K562 (cell line): ENCODE measurements around the gene FLRT1. TPM values are rescaled to one million over a fixed set of nuclear protein-coding genes. Genes with fewer than 3 reads are reported as not detected.

Experiments used
- CHD7 ChIP-seq: fragments of 200-600 bp; sonication (generic); IDR thresholded peaks from one replicate; pipeline ENCODE4 v1.6.1; 2012; ENCODE audit warnings: mild to moderate bottlenecking, low read depth, low read length, inconsistent platforms
- NUFIP1 ChIP-seq: fragments of 450-650 bp; IDR thresholded peaks from 2 replicates; pipeline ENCODE4 v1.6.1; 2018; ENCODE audit not compliant: partially characterized antibody
- polyA plus RNA-seq, 8 experiments: library from polyadenylated mRNA; depleted of rRNA in 4 of 8; stranded (reverse) in 5 of 8; unstranded in 3 of 8; fragments of >200 nt; fragmentation: Nextera tagmentation in 2 of 8; fragmentation: Illumina TruSeq in 1 of 8; extraction: Ambion mirVana in 2 of 8; extraction: Trizol in 1 of 8; gene quantifications; 2 replicates each; pipeline versions ENCODE4 v1.2.1 to v1.2.3, GENCODE V29; 2011 to 2014; ENCODE audit warnings: inconsistent platforms in 1 of 8, missing spikeins in 1 of 8
- total RNA-seq, 7 experiments: library from RNA; depleted of rRNA in 6 of 7; stranded (reverse); fragments of >200 nt in 6 of 7; fragmentation: Illumina TruSeq in 2 of 7; extraction: Trizol in 2 of 7; gene quantifications; 2 replicates each; pipeline versions ENCODE4 v1.2.1 to v1.2.3, GENCODE V29; 2011 to 2021; ENCODE audit warnings: low replicate concordance in 1 of 7

Gene FLRT1
- total and polyA plus RNA-seq, 9 of the 15 experiments (the other 6 are each of a cell fraction or from before 2014, with no cell fraction given), result not detected

DNA sequence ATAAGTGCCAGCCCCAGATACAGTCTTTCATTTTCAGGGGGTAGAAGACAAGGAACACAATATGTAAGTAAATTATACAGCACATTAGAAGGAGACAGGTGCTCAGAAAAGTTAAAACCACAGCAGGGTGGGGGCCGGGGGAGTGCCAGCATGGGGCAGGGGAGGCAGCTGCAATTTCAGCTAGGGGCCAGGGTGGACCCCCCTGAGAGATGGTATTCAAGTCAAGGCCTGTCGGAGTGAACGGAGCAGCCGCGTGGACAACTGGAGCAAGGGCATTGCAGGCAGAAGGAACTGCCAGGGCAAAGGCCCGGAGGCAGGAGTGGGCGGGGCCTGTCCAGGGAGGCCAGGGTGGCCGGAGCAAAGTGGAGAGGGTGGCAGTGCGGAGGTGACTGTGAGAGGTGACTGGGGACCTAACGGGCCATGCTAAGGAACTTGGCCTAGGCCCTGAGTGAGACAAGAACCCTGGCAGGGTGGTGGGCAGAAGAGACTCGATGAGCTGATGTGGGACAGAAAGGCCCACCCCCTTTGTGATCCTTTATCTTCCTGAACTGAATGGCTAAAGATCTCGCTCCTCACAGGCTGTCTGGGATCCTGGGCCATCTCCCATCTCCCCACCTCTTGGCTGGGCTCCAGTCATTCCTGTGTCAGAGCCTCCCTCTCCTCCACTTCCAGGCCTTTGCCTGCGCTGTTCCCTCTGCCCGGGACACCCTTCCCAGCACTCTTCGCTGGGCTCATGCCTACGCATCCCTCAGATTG, 22.4 kb upstream of the FLRT1 start (continued):
- TF ChIP-seq CHD7 (no peak), NUFIP1 (no peak)
